ENCODE measurements around the gene CASZ1. TPM values are rescaled to one million over a fixed set of nuclear protein-coding genes. Genes with fewer than 3 reads are reported as not detected.

The CASZ1 gene
- total and polyA plus RNA-seq, 9 of the 15 experiments (the other 6 are each of a cell fraction or from before 2014, with no cell fraction given), result 0.01 to 4.0 (median 0.76) TPM; not detected in 1

DNA sequence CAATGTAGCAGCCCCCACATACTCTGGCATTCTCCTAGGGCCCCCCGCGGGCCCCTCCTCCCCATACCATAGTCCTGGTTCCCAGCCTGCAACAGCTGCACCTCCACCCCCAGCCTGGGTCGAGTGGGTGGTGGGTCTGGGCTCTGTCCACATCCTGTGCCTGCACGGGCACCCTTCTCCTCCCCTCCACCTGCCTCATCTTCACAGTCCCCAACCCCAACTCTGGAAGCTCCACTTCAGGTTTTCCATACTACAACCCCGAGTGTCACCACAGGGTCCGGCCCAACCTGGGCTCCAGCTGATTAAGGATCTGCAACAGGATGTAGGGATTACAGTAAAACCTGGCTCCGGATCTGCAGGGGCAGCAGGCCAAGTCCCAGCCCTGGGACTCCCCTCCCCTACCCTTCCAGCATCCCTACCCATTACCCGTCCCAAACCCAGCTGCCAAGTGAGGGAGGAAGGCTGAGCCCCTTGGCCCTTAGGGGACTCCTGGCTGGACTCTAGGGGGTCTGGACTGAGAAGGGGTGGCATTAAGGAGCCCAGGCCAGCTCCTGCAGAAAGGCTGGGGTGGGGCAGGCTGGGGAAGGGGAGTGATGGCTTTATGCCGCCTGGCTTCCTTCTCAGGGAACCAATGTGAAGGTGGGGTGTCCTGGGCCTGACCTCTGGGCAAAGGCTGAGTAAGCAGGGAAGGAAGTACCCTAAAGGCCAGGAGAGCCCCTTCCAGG, 116.8 kb downstream of the CASZ1 start (continued):
- TF ChIP-seq SNRNP70 (optimal IDR thresholded peaks at IDR 0.05; ENCODE audit: low read depth, low read length) (no peak), ZSCAN29 (IDR thresholded peaks at IDR 0.05) (peak; percentile 58; the same call in 1 of the 2 replicates), TAF15 (IDR thresholded peaks at IDR 0.05; ENCODE audit: low read depth, low read length) (no peak), ZNF57 (CRISPR knock-in tag; IDR thresholded peaks at IDR 0.05) (no peak), NFATC3 (IDR thresholded peaks at IDR 0.05) (no peak), ELF2 (CRISPR knock-in tag; IDR thresholded peaks at IDR 0.05) (no peak), OTX1 (CRISPR knock-in tag; IDR thresholded peaks at IDR 0.05) (peak; percentile 31; the same call in 1 of the 2 replicates), SPI1 (IDR thresholded peaks at IDR 0.05; ENCODE audit: borderline replicate concordance, low read depth, low read length) (no peak), ZNF75A (CRISPR knock-in tag; IDR thresholded peaks at IDR 0.05) (no peak), MYNN (IDR thresholded peaks at IDR 0.05) (no peak), MYNN (CRISPR knock-in tag; IDR thresholded peaks at IDR 0.05) (no peak), NCOR1 (IDR thresholded peaks at IDR 0.05) (no peak), JUNB (CRISPR knock-in tag; conservative IDR thresholded peaks at IDR 0.05) (no peak), NR1H2 (CRISPR knock-in tag; IDR thresholded peaks at IDR 0.05) (no peak), RFX5 (IDR thresholded peaks at IDR 0.05; ENCODE audit: low read depth, low read length) (0 out of 2 replicates have a peak, but pooled peaks have one; percentile 24), FOXM1 (IDR thresholded peaks at IDR 0.05; ENCODE audit: low read depth) (peak; percentile 90), FOXM1 (CRISPR knock-in tag; IDR thresholded peaks at IDR 0.05; ENCODE audit: low read depth) (no peak), ZNF584 (CRISPR knock-in tag; IDR thresholded peaks at IDR 0.05; ENCODE audit: low read depth) (no peak), MTA2 (IDR thresholded peaks at IDR 0.05; ENCODE audit: low read depth) (no peak), ARID1B (IDR thresholded peaks at IDR 0.05) (no peak)
- TF ChIP-seq, protein P1, sequence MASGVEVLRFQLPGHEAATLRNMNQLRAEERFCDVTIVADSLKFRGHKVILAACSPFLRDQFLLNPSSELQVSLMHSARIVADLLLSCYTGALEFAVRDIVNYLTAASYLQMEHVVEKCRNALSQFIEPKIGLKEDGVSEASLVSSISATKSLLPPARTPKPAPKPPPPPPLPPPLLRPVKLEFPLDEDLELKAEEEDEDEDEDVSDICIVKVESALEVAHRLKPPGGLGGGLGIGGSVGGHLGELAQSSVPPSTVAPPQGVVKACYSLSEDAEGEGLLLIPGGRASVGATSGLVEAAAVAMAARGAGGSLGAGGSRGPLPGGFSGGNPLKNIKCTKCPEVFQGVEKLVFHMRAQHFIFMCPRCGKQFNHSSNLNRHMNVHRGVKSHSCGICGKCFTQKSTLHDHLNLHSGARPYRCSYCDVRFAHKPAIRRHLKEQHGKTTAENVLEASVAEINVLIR (CRISPR knock-in tag; IDR thresholded peaks at IDR 0.05), result 0 out of 2 replicates have a peak, but pooled peaks have one; percentile 19
- TF ChIP-seq, protein P2, sequence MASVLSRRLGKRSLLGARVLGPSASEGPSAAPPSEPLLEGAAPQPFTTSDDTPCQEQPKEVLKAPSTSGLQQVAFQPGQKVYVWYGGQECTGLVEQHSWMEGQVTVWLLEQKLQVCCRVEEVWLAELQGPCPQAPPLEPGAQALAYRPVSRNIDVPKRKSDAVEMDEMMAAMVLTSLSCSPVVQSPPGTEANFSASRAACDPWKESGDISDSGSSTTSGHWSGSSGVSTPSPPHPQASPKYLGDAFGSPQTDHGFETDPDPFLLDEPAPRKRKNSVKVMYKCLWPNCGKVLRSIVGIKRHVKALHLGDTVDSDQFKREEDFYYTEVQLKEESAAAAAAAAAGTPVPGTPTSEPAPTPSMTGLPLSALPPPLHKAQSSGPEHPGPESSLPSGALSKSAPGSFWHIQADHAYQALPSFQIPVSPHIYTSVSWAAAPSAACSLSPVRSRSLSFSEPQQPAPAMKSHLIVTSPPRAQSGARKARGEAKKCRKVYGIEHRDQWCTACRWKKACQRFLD (CRISPR knock-in tag; IDR thresholded peaks at IDR 0.05), result no peak
- TF ChIP-seq, protein P3, sequence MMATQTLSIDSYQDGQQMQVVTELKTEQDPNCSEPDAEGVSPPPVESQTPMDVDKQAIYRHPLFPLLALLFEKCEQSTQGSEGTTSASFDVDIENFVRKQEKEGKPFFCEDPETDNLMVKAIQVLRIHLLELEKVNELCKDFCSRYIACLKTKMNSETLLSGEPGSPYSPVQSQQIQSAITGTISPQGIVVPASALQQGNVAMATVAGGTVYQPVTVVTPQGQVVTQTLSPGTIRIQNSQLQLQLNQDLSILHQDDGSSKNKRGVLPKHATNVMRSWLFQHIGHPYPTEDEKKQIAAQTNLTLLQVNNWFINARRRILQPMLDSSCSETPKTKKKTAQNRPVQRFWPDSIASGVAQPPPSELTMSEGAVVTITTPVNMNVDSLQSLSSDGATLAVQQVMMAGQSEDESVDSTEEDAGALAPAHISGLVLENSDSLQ (IDR thresholded peaks at IDR 0.05), result peak; percentile 57; the same call in 1 of the 2 replicates
- TF ChIP-seq, protein P4, sequence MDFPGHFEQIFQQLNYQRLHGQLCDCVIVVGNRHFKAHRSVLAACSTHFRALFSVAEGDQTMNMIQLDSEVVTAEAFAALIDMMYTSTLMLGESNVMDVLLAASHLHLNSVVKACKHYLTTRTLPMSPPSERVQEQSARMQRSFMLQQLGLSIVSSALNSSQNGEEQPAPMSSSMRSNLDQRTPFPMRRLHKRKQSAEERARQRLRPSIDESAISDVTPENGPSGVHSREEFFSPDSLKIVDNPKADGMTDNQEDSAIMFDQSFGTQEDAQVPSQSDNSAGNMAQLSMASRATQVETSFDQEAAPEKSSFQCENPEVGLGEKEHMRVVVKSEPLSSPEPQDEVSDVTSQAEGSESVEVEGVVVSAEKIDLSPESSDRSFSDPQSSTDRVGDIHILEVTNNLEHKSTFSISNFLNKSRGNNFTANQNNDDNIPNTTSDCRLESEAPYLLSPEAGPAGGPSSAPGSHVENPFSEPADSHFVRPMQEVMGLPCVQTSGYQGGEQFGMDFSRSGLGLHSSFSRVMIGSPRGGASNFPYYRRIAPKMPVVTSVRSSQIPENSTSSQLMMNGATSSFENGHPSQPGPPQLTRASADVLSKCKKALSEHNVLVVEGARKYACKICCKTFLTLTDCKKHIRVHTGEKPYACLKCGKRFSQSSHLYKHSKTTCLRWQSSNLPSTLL (IDR thresholded peaks at IDR 0.05), result no peak
- TF ChIP-seq, protein P5, sequence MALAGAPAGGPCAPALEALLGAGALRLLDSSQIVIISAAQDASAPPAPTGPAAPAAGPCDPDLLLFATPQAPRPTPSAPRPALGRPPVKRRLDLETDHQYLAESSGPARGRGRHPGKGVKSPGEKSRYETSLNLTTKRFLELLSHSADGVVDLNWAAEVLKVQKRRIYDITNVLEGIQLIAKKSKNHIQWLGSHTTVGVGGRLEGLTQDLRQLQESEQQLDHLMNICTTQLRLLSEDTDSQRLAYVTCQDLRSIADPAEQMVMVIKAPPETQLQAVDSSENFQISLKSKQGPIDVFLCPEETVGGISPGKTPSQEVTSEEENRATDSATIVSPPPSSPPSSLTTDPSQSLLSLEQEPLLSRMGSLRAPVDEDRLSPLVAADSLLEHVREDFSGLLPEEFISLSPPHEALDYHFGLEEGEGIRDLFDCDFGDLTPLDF (CRISPR knock-in tag; IDR thresholded peaks at IDR 0.05), result no peak
